PC-3 (cell line): ENCODE data around the gene ITPRIP.

Experiments
- EZH2 ChIP-seq: fragments of 300-600 bp; sonication (generic); IDR thresholded peaks from one replicate; pipeline ENCODE4 v1.6.1; 2017; ENCODE audit warnings: antibody characterized with exemption, mild to moderate bottlenecking, low read length; ENCODE audit not compliant: unreplicated experiment
- EZH2phosphoT487 ChIP-seq: fragments of 300-600 bp; sonication (generic); IDR thresholded peaks from 2 replicates; pipeline ENCODE4 v1.6.1; 2018; ENCODE audit warnings: mild to moderate bottlenecking, antibody characterized with exemption, low read length, borderline replicate concordance
- TF ChIP-seq, protein P1 (sequence below): fragments of 300-600 bp; sonication (generic); conservative IDR thresholded peaks from 2 replicates; pipeline ENCODE4 v1.5.1; 2017; ENCODE audit warnings: antibody characterized with exemption, low read depth, mild to moderate bottlenecking, low read length

DNA sequence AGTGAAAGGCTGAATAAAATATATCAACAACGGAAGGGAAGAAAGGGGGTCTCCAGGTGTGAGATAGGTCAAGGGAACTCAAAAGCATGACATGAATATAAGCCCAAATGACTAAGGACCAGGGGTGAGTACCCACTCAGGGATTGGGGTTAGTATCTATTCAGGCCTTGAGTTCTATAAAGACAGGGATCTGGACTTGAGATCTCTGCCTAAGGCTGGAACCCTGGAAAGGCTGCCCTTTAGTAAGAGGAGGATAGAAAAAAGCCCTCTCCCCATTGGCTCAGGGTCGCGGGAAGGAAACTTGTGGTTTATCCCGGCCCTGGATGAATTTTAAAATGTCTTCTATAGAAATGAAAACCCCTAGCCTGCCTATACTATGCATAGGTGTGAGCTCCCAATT is 2.4 kb upstream of the ITPRIP start:
- TF ChIP-seq, protein P1, sequence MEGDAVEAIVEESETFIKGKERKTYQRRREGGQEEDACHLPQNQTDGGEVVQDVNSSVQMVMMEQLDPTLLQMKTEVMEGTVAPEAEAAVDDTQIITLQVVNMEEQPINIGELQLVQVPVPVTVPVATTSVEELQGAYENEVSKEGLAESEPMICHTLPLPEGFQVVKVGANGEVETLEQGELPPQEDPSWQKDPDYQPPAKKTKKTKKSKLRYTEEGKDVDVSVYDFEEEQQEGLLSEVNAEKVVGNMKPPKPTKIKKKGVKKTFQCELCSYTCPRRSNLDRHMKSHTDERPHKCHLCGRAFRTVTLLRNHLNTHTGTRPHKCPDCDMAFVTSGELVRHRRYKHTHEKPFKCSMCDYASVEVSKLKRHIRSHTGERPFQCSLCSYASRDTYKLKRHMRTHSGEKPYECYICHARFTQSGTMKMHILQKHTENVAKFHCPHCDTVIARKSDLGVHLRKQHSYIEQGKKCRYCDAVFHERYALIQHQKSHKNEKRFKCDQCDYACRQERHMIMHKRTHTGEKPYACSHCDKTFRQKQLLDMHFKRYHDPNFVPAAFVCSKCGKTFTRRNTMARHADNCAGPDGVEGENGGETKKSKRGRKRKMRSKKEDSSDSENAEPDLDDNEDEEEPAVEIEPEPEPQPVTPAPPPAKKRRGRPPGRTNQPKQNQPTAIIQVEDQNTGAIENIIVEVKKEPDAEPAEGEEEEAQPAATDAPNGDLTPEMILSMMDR, result no peak
- TF ChIP-seq EZH2 (no peak), EZH2phosphoT487 (no peak)
